HepG2 (cell line): Measurements from ENCODE around the gene SLC5A6. TPM values are rescaled to one million over a fixed set of nuclear protein-coding genes. Genes with fewer than 3 reads are reported as not detected.

Experiments used
- ARID3A ChIP-seq: IDR thresholded peaks from 2 replicates; pipeline ENCODE4 v1.6.1; 2012; ENCODE audit warnings: low read depth, low read length, improper control_type of control experiment
- BCL3 ChIP-seq: sonication (generic); formaldehyde crosslinking; IDR thresholded peaks from 2 replicates; pipeline ENCODE4 v1.5.1; 2020; ENCODE audit warnings: mild to moderate bottlenecking, missing genetic modification reagents, moderate library complexity
- DBP ChIP-seq: sonication (generic); formaldehyde crosslinking; IDR thresholded peaks from 2 replicates; pipeline ENCODE4 v1.4.0; 2020; ENCODE audit warnings: missing genetic modification reagents; ENCODE audit errors: not compliant biosample characterization
- GABPB1 ChIP-seq: IDR thresholded peaks from 2 replicates; pipeline ENCODE4 v1.6.1; 2016; ENCODE audit warnings: mild to moderate bottlenecking, missing genetic modification reagents, moderate library complexity, missing compliant biosample characterization
- HNF4A ChIP-seq: sonication (generic); formaldehyde crosslinking; IDR thresholded peaks from 2 replicates; pipeline ENCODE4 v1.4.0; 2020; ENCODE audit warnings: missing genetic modification reagents
- IRF2 ChIP-seq: IDR thresholded peaks from 2 replicates; pipeline ENCODE4 v1.6.1; 2018; ENCODE audit warnings: missing genetic modification reagents, missing compliant biosample characterization
- KAT8 ChIP-seq: IDR thresholded peaks from 2 replicates; pipeline ENCODE4 v1.6.1; 2016; ENCODE audit warnings: missing genetic modification reagents, missing compliant biosample characterization
- MIER2 ChIP-seq: IDR thresholded peaks from 2 replicates; pipeline ENCODE4 v1.6.1; 2016; ENCODE audit warnings: missing biosample characterization, missing genetic modification reagents
- NFE2L2 ChIP-seq: fragments of 150-350 bp; IDR thresholded peaks from 2 replicates; pipeline ENCODE4 v1.6.1; 2014; ENCODE audit warnings: low read length
- ZFP37 ChIP-seq: sonication (generic); formaldehyde crosslinking; IDR thresholded peaks from 2 replicates; pipeline ENCODE4 v1.4.0; 2020; ENCODE audit warnings: missing genetic modification reagents, borderline replicate concordance
- ZKSCAN1 ChIP-seq: fragments of 150-350 bp; IDR thresholded peaks from 2 replicates; pipeline ENCODE4 v1.6.1; 2014; ENCODE audit warnings: low read length
- ZMAT3 ChIP-seq: sonication (generic); formaldehyde crosslinking; conservative IDR thresholded peaks from 2 replicates; pipeline ENCODE4 v1.7.0; 2021; ENCODE audit warnings: missing genetic modification reagents
- ZMYM2 ChIP-seq: sonication (generic); formaldehyde crosslinking; IDR thresholded peaks from 2 replicates; pipeline ENCODE4 v1.8.0; 2022; ENCODE audit warnings: mild to moderate bottlenecking, missing genetic modification reagents
- ZNF24 ChIP-seq: fragments of 450-650 bp; IDR thresholded peaks from 2 replicates; pipeline ENCODE4 v1.6.1; 2017; ENCODE audit warnings: antibody characterized with exemption, mild to moderate bottlenecking
- ZNF687 ChIP-seq: sonication (generic); formaldehyde crosslinking; IDR thresholded peaks from 2 replicates; pipeline ENCODE4 v1.5.1; 2020; ENCODE audit warnings: mild to moderate bottlenecking, missing genetic modification reagents, moderate library complexity
- polyA plus RNA-seq, 8 experiments: library from polyadenylated mRNA; depleted of rRNA in 3 of 8; stranded (reverse) in 7 of 8; unstranded in 1 of 8; fragments of >200 nt; fragmentation: Illumina TruSeq in 4 of 8; extraction: Trizol in 4 of 8; gene quantifications; 2 replicates each; pipeline versions ENCODE4 v1.2.1 to v1.2.3, GENCODE V29; 2011 to 2016; ENCODE audit warnings: low read depth in 4 of 8, missing spikeins in 1 of 8, mixed read lengths in 1 of 8; ENCODE audit not compliant: insufficient read depth in 1 of 8
- total RNA-seq, 5 experiments: library from RNA; depleted of rRNA; stranded (reverse); fragments of >200 nt; fragmentation: Illumina TruSeq; extraction: Trizol; gene quantifications; 2 replicates each; pipeline ENCODE4 v1.2.3, GENCODE V29; 2016; ENCODE audit warnings: low read depth in 1 of 5

The SLC5A6 gene
- total and polyA plus RNA-seq, 2 of the 13 experiments (the other 11 are each of a cell fraction or from before 2014, with no cell fraction given) = 135 to 417 TPM

- TF ChIP-seq ZNF687 (CRISPR knock-in tag) = peak; percentile 25; the same call in 1 of the 2 replicates
- no peak for TF ChIP-seq DBP (CRISPR knock-in tag)
- peak; percentile 62; the same call in 1 of the 2 replicates for TF ChIP-seq GABPB1 (CRISPR knock-in tag)
- peak; percentile 80 for TF ChIP-seq KAT8 (CRISPR knock-in tag)
- peak; percentile 64; the same call in 1 of the 2 replicates for TF ChIP-seq BCL3 (CRISPR knock-in tag)
- TF ChIP-seq NFE2L2 = no peak
- TF ChIP-seq ARID3A = peak; percentile 95
- TF ChIP-seq IRF2 = peak; percentile 96
- peak; percentile 93; the same call in 1 of the 2 replicates for TF ChIP-seq ZFP37 (CRISPR knock-in tag)
- TF ChIP-seq MIER2 (CRISPR knock-in tag) = peak; percentile 77; the same call in 1 of the 2 replicates
- TF ChIP-seq HNF4A (CRISPR knock-in tag) = peak; percentile 79
- TF ChIP-seq ZNF24 = no peak
- peak; percentile 76 for TF ChIP-seq ZKSCAN1
- TF ChIP-seq ZMYM2 (CRISPR knock-in tag) = peak; percentile 97
- peak; percentile 83; the same call in 1 of the 2 replicates for TF ChIP-seq ZMAT3 (CRISPR knock-in tag)
These were observed 40.7 kb downstream of the SLC5A6 start (continued) for GRCh38 chr2:27171351-27171848.
